GM23248 (cell line): ENCODE results near the gene DMRT1. TPM values are rescaled to one million over a fixed set of nuclear protein-coding genes. Genes with fewer than 3 reads are reported as not detected.

Source experiments
- DNase-seq: peaks from one replicate; pipeline ENCODE4 v3.0.0-alpha.2; 2015
- H2AFZ ChIP-seq: fragments of 200-600 bp; sonication (generic); 2 replicates; pipeline ENCODE4 v1.6.1; 2016; ENCODE audit warnings: antibody characterized with exemption
- H3F3A ChIP-seq: fragments of 200-600 bp; sonication (generic); 2 replicates; pipeline ENCODE4 v1.6.1; 2016; ENCODE audit warnings: mild to moderate bottlenecking, antibody characterized with exemption, mixed run types; ENCODE audit not compliant: insufficient read depth
- H3K27ac ChIP-seq: fragments of 200-600 bp; sonication (generic); 2 replicates; pipeline ENCODE4 v1.5.1; 2016; ENCODE audit warnings: mild to moderate bottlenecking
- H3K27me3 ChIP-seq: fragments of 200-600 bp; sonication (generic); replicated peaks from 2 replicates; pipeline ENCODE4 v1.6.1; 2016; ENCODE audit warnings: mild to moderate bottlenecking; ENCODE audit not compliant: insufficient read depth
- H3K36me3 ChIP-seq: fragments of 200-600 bp; sonication (generic); 2 replicates; pipeline ENCODE4 v1.6.1; 2016; ENCODE audit warnings: low read depth, mild to moderate bottlenecking
- H3K4me1 ChIP-seq: fragments of 200-600 bp; sonication (generic); 2 replicates; pipeline ENCODE4 v1.6.1; 2016; ENCODE audit warnings: mild to moderate bottlenecking; ENCODE audit not compliant: insufficient read depth
- H3K4me2 ChIP-seq: fragments of 200-600 bp; sonication (generic); one replicate; pipeline ENCODE4 v1.6.1; 2016; ENCODE audit warnings: mild to moderate bottlenecking; ENCODE audit not compliant: unreplicated experiment
- H3K4me3 ChIP-seq: fragments of 200-600 bp; sonication (generic); 2 replicates; pipeline ENCODE4 v1.5.1; 2016; ENCODE audit warnings: mild to moderate bottlenecking
- H3K79me2 ChIP-seq: fragments of 200-600 bp; sonication (generic); 2 replicates; pipeline ENCODE4 v1.6.1; 2016; ENCODE audit warnings: mild to moderate bottlenecking; ENCODE audit not compliant: insufficient read depth
- H3K9ac ChIP-seq: fragments of 200-600 bp; sonication (generic); 2 replicates; pipeline ENCODE4 v1.6.1; 2016; ENCODE audit warnings: mild to moderate bottlenecking
- H3K9me2 ChIP-seq: fragments of 200-600 bp; sonication (generic); 2 replicates; pipeline ENCODE4 v1.6.1; 2016; ENCODE audit warnings: mixed run types, mild to moderate bottlenecking, moderate library complexity; ENCODE audit not compliant: insufficient read depth
- H3K9me3 ChIP-seq: fragments of 200-600 bp; sonication (generic); one replicate; pipeline ENCODE4 v1.6.1; 2017; ENCODE audit warnings: low read depth
- H4K20me1 ChIP-seq: fragments of 200-600 bp; sonication (generic); 2 replicates; pipeline ENCODE4 v1.6.0; 2016; ENCODE audit not compliant: insufficient read depth
- EZH2 ChIP-seq: fragments of 200-600 bp; sonication (generic); IDR thresholded peaks from 2 replicates; pipeline ENCODE4 v1.6.1; 2018; ENCODE audit warnings: antibody characterized with exemption, mild to moderate bottlenecking; ENCODE audit not compliant: insufficient read depth, poor library complexity, severe bottlenecking
- EZH2phosphoT487 ChIP-seq: fragments of 200-600 bp; sonication (generic); IDR thresholded peaks from 2 replicates; pipeline ENCODE4 v1.6.1; 2018; ENCODE audit warnings: antibody characterized with exemption, moderate library complexity, mild to moderate bottlenecking, low read depth; ENCODE audit not compliant: insufficient read depth
- WGBS, 2 experiments: methylation state at CpG; one replicate each; pipeline ENCODE4 v1.1.6; 2015 to 2017; ENCODE audit warnings: low lambda C conversion rate in 2 of 2, low coverage in 1 of 2; ENCODE audit errors: missing lambda C conversion rate in 2 of 2; 5-methylcytosine and 5-hydroxymethylcytosine counted together
- in situ Hi-C: fragments of 300-500 bp; cut with MboI; formaldehyde crosslinking; loops from 2 replicates; pipeline ENCODE4 v1.15.0; 2020
- polyA plus RNA-seq: library from polyadenylated mRNA; unstranded; fragments of >200 nt; fragmentation: Nextera tagmentation; extraction: Ambion mirVana; gene quantifications from 2 replicates; pipeline ENCODE4 v1.2.1, GENCODE V29; 2016
- total RNA-seq: library from RNA; depleted of rRNA; stranded (reverse); fragments of >200 nt; shearing (Covaris generic); gene quantifications from 2 replicates; pipeline ENCODE4 v1.2.3, GENCODE V29; 2014

DMRT1 gene
- total and polyA plus RNA-seq, 2 experiments from 2014 or later, result not detected

- H3K27ac ChIP-seq, result no peak overlapping the region
- no peaks in the 10 kb centered on the region for H3K79me2 ChIP-seq
- H3K4me2 ChIP-seq, result no peak overlapping the region
- no peaks in the 10 kb centered on the region for H3K36me3 ChIP-seq
- no peaks in the 10 kb centered on the region for H4K20me1 ChIP-seq
- no peak overlapping the region for H2AFZ ChIP-seq
- H3K4me1 ChIP-seq, result no peaks in the 10 kb centered on the region
- H3F3A ChIP-seq, result no peaks in the 10 kb centered on the region
- TF ChIP-seq EZH2phosphoT487 (no peak), EZH2 (no peak)
- in situ Hi-C loops, result no loop called here
- H3K9me2 ChIP-seq, result no peaks in the 10 kb centered on the region
- no peak overlapping the region for H3K9ac ChIP-seq
- no peaks in the 10 kb centered on the region for H3K9me3 ChIP-seq
- WGBS, 2 experiments, result 28 to 30% methylated on average over 8 of the region's 8 CpGs
- peak; percentile 57 for DNase-seq
- no peak overlapping the region for H3K4me3 ChIP-seq
- H3K27me3 ChIP-seq, result no peaks in the 10 kb centered on the region
Observed at GRCh38 chr9:806285-807156, 35.0 kb upstream of the DMRT1 start.

- in situ Hi-C loops, result no loop called here
- DNase-seq, result peak; percentile 24
- 66 to 68% methylated on average over 6 of the region's 6 CpGs for WGBS, 2 experiments
Observed at GRCh38 chr9:811106-811531, 30.4 kb upstream of the DMRT1 start.

GRCh38 chr9:818958-819357 lies 22.5 kb upstream of the DMRT1 start:
- in situ Hi-C loops, result no loop called here
- no peaks in the 10 kb centered on the region for H3K36me3 ChIP-seq
- 3 to 6% methylated on average over 3 of the region's 3 CpGs for WGBS, 2 experiments

More at GRCh38 chr9:811106-811531, 30.4 kb upstream of the DMRT1 start:
- Histone ChIP-seq H4K20me1 (no peaks in the 10 kb centered on the region), H3F3A (no peaks in the 10 kb centered on the region), H3K4me3 (no peak overlapping the region), H3K27me3 (no peaks in the 10 kb centered on the region), H3K4me2 (no peak overlapping the region), H3K9me3 (no peaks in the 10 kb centered on the region), H3K4me1 (no peaks in the 10 kb centered on the region), H2AFZ (no peak overlapping the region), H3K27ac (no peak overlapping the region), H3K79me2 (no peaks in the 10 kb centered on the region), H3K9ac (no peak overlapping the region), H3K9me2 (no peaks in the 10 kb centered on the region), H3K36me3 (no peaks in the 10 kb centered on the region)
- TF ChIP-seq EZH2, result no peak

GRCh38 chr9:826500-827280 lies 14.8 kb upstream of the DMRT1 start:
- H3K36me3 ChIP-seq, result no peaks in the 10 kb centered on the region
- TF ChIP-seq EZH2 (no peak), EZH2phosphoT487 (no peak)
- H3K9me3 ChIP-seq, result no peaks in the 10 kb centered on the region
- H4K20me1 ChIP-seq, result no peaks in the 10 kb centered on the region
- no peak overlapping the region for H3K4me3 ChIP-seq
- no peaks in the 10 kb centered on the region for H3K79me2 ChIP-seq
- no peak overlapping the region for H3K9ac ChIP-seq
- DNase-seq, result no peak
- in situ Hi-C loops, result no loop called here
- H3K4me2 ChIP-seq, result no peak overlapping the region
- 60 to 63% methylated on average over 22 to 26 of the region's 26 CpGs for WGBS, 2 experiments
- H3K9me2 ChIP-seq, result no peaks in the 10 kb centered on the region
- H3K4me1 ChIP-seq, result no peaks in the 10 kb centered on the region
- H3K27ac ChIP-seq, result no peak overlapping the region
- no peaks in the 10 kb centered on the region for H3F3A ChIP-seq
- no peak overlapping the region for H2AFZ ChIP-seq
- no peaks in the 10 kb centered on the region for H3K27me3 ChIP-seq

More at GRCh38 chr9:818958-819357, 22.5 kb upstream of the DMRT1 start:
- H3K9ac ChIP-seq, result no peak overlapping the region
- H3K79me2 ChIP-seq, result no peaks in the 10 kb centered on the region
- H3K9me3 ChIP-seq, result no peaks in the 10 kb centered on the region
- H4K20me1 ChIP-seq, result no peaks in the 10 kb centered on the region
- no peak overlapping the region for H2AFZ ChIP-seq
- no peaks in the 10 kb centered on the region for H3K9me2 ChIP-seq
- no peak for DNase-seq
- no peak for TF ChIP-seq EZH2
- no peak for TF ChIP-seq EZH2phosphoT487
- H3K27me3 ChIP-seq, result no peaks in the 10 kb centered on the region
- H3K4me1 ChIP-seq, result no peaks in the 10 kb centered on the region
- no peak overlapping the region for H3K4me3 ChIP-seq
- no peak overlapping the region for H3K27ac ChIP-seq
- H3F3A ChIP-seq, result no peaks in the 10 kb centered on the region
- H3K4me2 ChIP-seq, result no peak overlapping the region
